ENCODE data around the gene MDM4. TPM values are rescaled to one million over a fixed set of nuclear protein-coding genes. Genes with fewer than 3 reads are reported as not detected.

The MDM4 gene
- total RNA-seq, 1 experiment from 2014 or later, result 50.8 TPM

GRCh38 chr1:204491655-204492054 is 24.6 kb upstream of the MDM4 start:
- DNase-seq (ENCODE audit: low spot score), result no peak

DNA sequence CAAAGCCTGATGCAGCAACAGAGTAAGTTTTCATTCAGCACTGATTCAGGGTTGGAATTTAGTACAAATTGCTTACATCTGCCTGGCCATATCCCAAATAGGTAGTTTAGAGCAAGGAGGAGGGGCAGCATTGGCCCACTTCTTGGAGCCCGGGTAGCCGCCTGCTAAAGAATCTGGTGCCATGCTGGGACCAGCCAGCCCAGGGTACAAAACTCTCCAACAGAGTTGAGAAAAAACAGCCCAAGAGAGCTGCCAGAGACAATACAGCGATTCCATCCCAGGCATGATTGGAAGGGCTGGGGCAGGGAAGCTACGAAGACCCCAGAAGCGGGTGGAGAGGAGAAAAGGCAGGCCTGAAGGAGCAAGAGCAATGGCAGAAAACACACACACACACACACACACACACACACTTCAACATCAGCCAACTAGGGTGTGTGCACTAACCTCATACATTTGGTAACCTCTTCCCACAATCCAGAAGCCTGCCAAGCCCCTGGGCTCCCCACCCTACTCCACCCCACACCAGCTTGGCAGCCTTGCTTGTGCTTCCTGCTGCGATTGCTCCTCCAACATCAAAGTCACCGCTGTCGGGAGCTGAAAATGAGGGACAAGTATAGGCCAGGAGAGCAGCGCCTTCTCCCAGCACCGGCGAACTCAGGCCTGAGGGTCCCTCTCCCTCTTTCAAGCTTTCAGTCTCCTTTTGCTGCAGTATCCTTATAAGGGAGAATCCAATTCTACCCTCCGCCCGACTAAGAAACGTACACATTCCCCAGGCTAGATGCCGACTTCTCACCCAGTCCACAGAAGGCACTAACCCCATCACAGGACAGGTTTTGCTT is 22.8 kb upstream of the MDM4 start:
- DNase-seq (ENCODE audit: low spot score), result peak; percentile 67

- peak; percentile 72 for DNase-seq (ENCODE audit: low spot score)
Observed at GRCh38 chr1:204493984-204494280, 22.3 kb upstream of the MDM4 start.

DNA sequence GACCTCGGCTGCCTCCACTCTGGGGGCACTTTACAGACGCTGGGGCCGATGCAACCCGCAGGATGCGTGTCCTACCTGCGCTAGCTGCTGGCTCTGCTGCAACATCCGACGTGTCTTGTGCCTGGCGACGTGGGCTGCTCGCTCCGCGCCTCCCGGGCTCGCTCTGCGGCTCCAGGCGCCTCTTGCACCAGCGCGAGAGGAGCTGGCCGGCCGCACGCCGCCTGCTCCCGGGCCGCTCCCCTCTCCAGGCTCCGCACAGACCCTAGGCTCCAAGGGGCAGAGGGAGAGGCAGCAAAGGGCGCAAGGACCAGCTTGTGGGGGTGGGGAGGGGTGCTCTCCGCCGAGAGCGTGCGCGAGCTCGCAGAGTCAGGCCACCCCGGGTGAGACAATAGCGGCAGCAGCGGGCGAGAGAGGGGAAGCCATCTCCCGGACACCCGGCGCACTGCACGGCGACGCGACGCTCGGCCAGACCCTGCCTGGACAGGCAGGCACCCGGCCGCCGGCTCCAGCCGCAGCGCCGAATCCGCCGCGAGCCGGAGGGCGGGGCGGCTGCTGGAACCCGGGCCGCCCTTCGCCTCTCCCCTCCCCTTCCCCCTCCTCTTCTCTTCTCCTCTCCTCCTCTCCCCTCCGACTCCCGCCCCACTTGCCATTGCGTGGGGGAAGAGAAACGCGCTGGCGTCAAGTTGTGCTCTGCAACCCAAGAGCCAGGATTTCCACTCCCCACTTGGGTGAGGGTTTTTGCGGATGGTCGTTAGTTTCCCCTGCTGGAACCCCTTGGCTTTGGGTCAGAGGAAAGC is 21.7 kb upstream of the MDM4 start, which contains the start of gene PIK3C2B:
TSS of gene PIK3C2B (minus strand) at position 525 of the 797 bp plus-strand sequence. CDS start 25,003 bp downstream, outside the sequence.
- DNase-seq (ENCODE audit: low spot score), result peak; percentile 57

GRCh38 chr1:204495078-204495753 is 21.0 kb upstream of the MDM4 start:
- DNase-seq (ENCODE audit: low spot score), result peak; percentile 28

DNA sequence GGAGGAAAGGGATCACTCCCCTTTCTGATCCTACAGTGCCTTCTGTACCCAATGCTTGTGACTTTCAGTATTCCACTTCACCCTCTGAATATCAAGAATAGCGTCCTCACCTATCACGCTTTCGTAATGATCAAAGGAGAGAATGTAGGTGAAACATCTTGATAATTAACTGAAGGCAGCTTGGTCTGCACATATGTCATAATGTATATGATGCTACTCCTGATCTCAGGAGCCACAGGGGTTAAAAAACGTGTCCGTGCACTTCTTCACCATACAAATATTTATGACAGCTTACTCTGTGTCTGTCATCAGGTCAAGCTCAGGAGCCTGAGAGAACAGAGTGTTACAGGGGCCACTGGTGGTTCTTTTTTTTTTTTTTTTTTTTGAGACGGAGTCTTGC is 20.4 kb upstream of the MDM4 start:
- no peak for DNase-seq (ENCODE audit: low spot score)

DNA sequence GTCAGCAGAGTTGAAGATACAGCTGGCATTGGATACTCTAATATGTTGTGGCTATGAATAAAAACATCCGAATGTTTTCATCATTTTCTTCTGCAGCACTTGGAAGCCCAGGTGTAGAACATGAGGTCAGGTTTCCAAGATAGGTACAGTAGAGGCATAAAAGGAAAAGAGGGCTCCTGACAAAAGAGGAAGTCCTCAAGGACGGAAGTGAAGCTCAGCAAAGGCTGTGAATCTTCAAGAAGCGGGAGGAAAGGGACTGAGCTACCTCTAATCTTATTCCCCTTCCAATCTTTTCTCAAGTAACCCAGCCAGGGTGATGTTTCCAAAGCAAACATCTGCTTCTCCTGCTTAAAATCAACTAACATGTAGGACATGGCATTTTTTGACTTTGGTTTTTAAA is 17.2 kb upstream of the MDM4 start:
- DNase-seq (ENCODE audit: low spot score), result no peak

- DNase-seq (ENCODE audit: low spot score), result no peak
Observed at GRCh38 chr1:204499511-204500468, 16.4 kb upstream of the MDM4 start.

DNA sequence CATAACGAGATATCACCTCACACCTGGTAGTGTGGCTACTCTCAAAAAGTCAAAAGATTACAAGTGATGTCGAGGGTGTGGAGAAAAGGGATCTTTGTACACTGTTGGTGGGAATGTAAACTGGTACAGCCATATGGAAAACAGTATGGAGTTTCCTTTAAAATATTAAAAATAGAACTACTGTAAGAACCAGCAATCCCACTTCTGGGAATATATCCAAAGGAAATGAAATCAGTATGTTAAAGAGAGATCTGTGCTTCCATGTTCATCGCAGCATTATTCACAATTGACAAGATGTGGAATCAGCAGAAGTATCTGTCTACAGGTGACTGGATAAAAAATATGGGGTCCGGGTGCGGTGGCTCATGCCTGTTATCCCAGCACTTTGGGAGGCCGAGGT is 14.0 kb upstream of the MDM4 start:
- DNase-seq (ENCODE audit: low spot score), result no peak

DNA sequence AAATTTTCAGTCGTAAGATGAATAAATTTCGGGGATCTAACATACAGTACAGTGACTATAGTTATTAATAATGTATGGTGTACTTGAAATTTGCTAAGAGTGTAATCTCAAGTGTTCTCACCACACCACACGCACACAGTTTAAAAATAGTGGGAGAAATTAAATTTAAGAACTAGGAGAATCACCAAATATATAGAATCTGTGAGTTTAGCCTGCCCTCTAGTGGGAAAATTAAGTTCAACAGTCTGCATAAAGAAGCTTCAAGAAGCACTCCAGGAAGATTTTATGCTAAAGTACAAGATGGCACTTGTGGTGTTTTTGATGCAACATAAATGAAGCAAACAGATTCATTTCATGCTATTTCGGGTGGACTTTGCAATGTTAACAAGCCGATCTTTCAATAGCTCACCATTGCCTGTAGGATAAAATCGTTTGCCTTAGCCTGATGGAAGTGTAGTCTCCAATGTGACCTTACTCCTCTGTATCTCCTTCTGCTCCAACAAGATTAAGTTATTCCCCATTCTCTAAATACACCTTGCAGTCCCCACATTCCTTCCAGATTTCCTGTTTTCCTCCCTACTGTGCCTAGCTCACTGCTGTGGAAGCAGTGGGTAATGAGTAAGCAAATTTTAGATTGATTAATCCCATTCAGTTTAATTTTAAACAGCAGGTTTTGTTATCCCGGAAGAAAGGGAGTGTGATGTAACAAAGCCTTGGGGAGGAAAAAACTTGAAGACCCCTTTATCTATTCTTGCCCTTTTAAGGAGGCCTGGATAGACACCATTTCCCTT is 12.9 kb upstream of the MDM4 start:
- DNase-seq (ENCODE audit: low spot score), result peak; percentile 76

- DNase-seq (ENCODE audit: low spot score), result no peak
Observed at GRCh38 chr1:204503913-204504519, 12.2 kb upstream of the MDM4 start.

- DNase-seq (ENCODE audit: low spot score), result no peak
Observed at GRCh38 chr1:204505674-204506200, 10.5 kb upstream of the MDM4 start.

DNA sequence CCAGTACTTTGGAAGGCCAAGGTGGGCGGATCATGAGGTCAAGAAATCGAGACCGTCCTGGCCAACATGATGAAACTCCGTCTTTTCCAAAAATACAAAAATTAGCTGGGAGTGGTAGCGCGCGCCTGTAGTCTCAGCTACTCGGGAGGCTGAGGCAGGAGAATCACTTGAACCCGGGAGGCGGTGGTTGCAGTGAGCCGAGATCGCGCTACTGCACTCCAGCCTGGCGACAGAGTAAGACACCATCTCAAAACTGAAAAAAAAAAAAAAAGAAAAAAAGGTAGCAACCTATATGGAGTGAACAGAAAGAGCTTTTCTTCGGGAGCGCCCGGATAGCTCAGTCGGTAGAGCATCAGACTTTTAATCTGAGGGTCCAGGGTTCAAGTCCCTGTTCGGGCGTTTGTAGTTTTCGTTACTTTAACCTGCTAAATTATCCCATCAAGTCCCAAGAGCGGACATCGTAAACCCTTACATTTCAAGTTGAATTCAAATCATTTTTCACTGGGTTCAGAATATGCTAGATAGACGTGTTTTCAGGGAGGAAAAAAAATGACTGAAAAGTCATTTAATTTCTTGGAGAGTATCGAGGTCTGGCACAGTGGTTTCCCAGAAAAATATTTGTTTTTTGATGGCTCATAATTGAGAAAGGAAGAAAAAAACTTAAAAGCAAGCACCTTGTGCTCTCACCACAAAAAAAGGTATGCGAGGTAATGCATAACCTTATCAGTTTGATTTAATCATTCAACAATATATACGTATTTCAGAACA is 9.8 kb upstream of the MDM4 start:
- peak; percentile 97 for DNase-seq (ENCODE audit: low spot score)

- peak; percentile 94 for DNase-seq (ENCODE audit: low spot score)
Observed at GRCh38 chr1:204506969-204507316, 9.3 kb upstream of the MDM4 start.

DNA sequence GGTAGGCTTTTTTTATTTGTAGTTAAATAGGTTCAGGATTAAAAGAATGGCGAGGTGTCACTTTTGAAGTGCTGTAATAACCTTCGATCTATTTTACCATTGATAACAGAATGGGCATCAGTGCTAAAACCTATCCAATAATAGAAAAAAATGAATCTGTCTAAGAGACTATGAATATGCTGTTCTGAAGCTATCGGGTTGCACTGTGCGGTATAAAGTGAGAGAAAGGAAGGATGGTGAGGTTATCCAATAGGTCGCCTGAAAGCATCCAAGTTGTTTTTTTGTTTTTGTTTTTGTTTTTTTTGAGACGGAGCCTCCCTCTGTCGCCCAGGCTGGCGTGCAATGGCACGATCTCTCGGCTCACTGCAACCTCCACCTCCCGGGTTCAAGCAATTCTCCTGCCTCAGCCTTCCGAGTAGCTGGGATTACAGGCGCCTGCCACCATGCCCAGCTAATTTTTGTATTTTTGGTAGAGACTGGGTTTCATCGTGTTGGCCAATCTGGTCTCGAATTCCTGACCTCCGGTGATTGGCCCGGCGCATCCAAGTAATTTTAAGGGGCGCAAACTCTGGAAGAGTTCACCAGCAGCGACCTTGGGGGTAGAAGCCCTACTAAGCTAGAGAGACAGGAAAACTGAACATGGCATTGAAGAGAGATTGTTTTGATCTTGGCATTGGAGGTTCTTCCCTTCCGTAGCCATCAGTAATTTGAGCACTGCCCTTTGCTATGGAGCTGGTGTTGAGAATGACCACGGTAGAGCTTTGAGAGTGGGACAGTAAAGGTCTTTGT is 8.7 kb upstream of the MDM4 start:
- peak; percentile 68 for DNase-seq (ENCODE audit: low spot score)

- no peak for DNase-seq (ENCODE audit: low spot score)
Observed at GRCh38 chr1:204509186-204509635, 7.0 kb upstream of the MDM4 start.

DNA sequence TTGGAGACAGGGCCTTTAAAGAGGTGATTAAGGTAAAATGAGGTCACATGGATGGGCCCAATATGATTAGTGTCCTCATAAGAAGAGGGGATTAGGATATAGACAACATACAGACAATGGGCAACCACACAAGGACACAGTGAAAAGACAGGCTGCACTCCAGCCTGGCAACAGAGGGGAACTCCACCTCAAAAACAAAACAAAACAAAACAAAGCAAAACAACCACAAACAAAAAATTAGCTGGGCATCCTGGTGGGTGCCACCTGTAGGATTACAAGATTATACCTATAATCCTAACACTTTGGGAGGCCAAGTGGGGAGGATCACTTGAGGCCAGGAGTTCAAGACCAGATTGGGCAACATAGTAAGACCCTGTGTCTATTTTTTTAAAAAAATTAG is 4.8 kb upstream of the MDM4 start:
- no peak for DNase-seq (ENCODE audit: low spot score)

DNA sequence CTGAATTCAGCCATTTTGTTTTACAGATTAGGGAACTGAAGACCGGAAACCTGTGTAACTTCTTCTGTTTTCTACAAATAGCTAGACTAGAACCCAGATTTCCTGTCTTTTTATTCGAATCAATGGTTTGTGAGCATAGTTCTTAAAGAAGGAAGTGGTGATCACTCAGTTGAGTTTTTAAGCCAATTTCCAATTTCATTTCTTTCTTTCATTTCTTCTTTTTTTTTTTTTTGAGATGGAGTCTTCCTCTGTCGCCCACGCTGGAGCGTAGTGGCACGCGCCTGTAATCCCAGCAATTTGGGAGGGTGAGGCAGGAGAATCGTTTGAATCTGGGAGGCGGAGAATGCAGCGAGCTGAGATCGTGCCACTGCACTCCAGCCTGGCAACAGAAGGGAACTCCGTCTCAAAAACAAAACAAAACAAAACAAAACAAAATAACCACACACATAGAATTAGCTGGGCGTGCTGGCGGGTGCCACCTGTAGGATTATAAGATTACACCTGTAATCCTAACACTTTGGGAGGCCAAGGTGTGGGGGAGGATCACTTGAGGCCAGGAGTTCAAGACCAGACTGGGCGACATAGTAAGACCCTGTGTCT is 3.0 kb upstream of the MDM4 start:
- no peak for DNase-seq (ENCODE audit: low spot score)

Data from A172 (cell line).